CD14-positive monocyte (primary cell): ENCODE measurements around the gene DOCK3. TPM values are rescaled to one million over a fixed set of nuclear protein-coding genes. Genes with fewer than 3 reads are reported as not detected.

Source experiments
- DNase-seq, 3 donors: peaks; one replicate each; pipeline ENCODE4 v3.0.0-alpha.2; 2011 to 2022
- H2AFZ ChIP-seq: 2 replicates; pipeline ENCODE4 v1.6.0; 2012; ENCODE audit warnings: mild to moderate bottlenecking, low read depth, low read length, inconsistent platforms; ENCODE audit not compliant: insufficient read depth, poor library complexity, severe bottlenecking
- H3K27ac ChIP-seq, 2 donors: 1 replicate in 1 of 2; 2 replicates in 1 of 2; pipeline ENCODE4 v1.5.1; 2012 to 2013; ENCODE audit warnings: low read length in 2 of 2, control low read depth in 1 of 2, inconsistent platforms in 1 of 2, low read depth in 1 of 2, mild to moderate bottlenecking in 1 of 2
- H3K27me3 ChIP-seq, 2 donors: one replicate each; pipeline versions ENCODE4 v1.6.0 to v1.6.1; 2011 to 2013; ENCODE audit warnings: low read length in 2 of 2; ENCODE audit not compliant: control insufficient read depth in 2 of 2, insufficient read depth in 2 of 2
- H3K36me3 ChIP-seq, 2 donors: replicated peaks in 1 of 2; 1 replicate in 1 of 2; 2 replicates in 1 of 2; pipeline versions ENCODE4 v1.5.1 to v1.6.1; 2012 to 2013; ENCODE audit warnings: low read length in 2 of 2, control low read depth in 1 of 2, inconsistent platforms in 1 of 2, mild to moderate bottlenecking in 1 of 2; ENCODE audit not compliant: insufficient read depth in 2 of 2, control insufficient read depth in 1 of 2
- H3K4me1 ChIP-seq, 2 donors: 1 replicate in 1 of 2; 2 replicates in 1 of 2; pipeline versions ENCODE4 v1.5.1 to v1.6.1; 2012 to 2013; ENCODE audit warnings: low read length in 2 of 2, control low read depth in 1 of 2, inconsistent platforms in 1 of 2, mild to moderate bottlenecking in 1 of 2, moderate library complexity in 1 of 2; ENCODE audit not compliant: insufficient read depth in 2 of 2, control insufficient read depth in 1 of 2
- H3K4me2 ChIP-seq: replicated peaks from 2 replicates; pipeline ENCODE3; 2012; ENCODE audit warnings: low read length, moderate library complexity, mild to moderate bottlenecking; ENCODE audit not compliant: poor library complexity, severe bottlenecking; ENCODE audit errors: extremely low read depth
- H3K4me3 ChIP-seq, 3 experiments: fragments of 200-600 bp in 1 of 3; sonication (generic) in 1 of 3; replicated peaks in 1 of 3; 1 replicate in 2 of 3; 2 replicates in 1 of 3; pipeline ENCODE4 v1.5.1; 2011 to 2013; ENCODE audit warnings: low read length in 3 of 3, mild to moderate bottlenecking in 3 of 3, control low read depth in 2 of 3, low read depth in 2 of 3, inconsistent platforms in 1 of 3, moderate library complexity in 1 of 3
- H3K79me2 ChIP-seq: 2 replicates; pipeline ENCODE4 v1.6.0; 2012; ENCODE audit warnings: mild to moderate bottlenecking, control low read depth, inconsistent platforms, low read length, moderate library complexity; ENCODE audit not compliant: insufficient read depth
- H3K9ac ChIP-seq: 2 replicates; pipeline ENCODE4 v1.6.0; 2017; ENCODE audit warnings: low read length, mild to moderate bottlenecking; ENCODE audit not compliant: insufficient read depth, poor library complexity, severe bottlenecking
- H3K9me3 ChIP-seq, 2 donors: replicated peaks in 1 of 2; 1 replicate in 1 of 2; 2 replicates in 1 of 2; pipeline versions ENCODE4 v1.5.1 to v1.6.1; 2012 to 2013; ENCODE audit warnings: low read length in 2 of 2, control low read depth in 1 of 2; ENCODE audit not compliant: control insufficient read depth in 1 of 2, insufficient read depth in 1 of 2
- H4K20me1 ChIP-seq: 2 replicates; pipeline ENCODE4 v1.6.0; 2012; ENCODE audit warnings: mild to moderate bottlenecking, low read length, control low read depth, moderate library complexity; ENCODE audit not compliant: insufficient read depth
- H3K27ac Mint-ChIP-seq, 7 donors: one replicate each; pipeline ENCODE4 v1.8.0; 2020; ENCODE audit warnings: mild to moderate bottlenecking in 7 of 7, mixed read lengths in 7 of 7, moderate library complexity in 6 of 7, inconsistent platforms in 2 of 7
- H3K27me3 Mint-ChIP-seq, 3 donors: one replicate each; pipeline ENCODE4 v1.8.0; 2021 to 2022; ENCODE audit warnings: low read depth in 3 of 3, mild to moderate bottlenecking in 3 of 3, mixed read lengths in 3 of 3, moderate library complexity in 3 of 3, inconsistent platforms in 1 of 3
- H3K36me3 Mint-ChIP-seq, 2 donors: one replicate each; pipeline ENCODE4 v1.8.0; 2020; ENCODE audit warnings: mixed read lengths in 2 of 2, inconsistent platforms in 1 of 2, mild to moderate bottlenecking in 1 of 2
- H3K4me1 Mint-ChIP-seq: one replicate; pipeline ENCODE4 v1.8.0; 2020; ENCODE audit warnings: mild to moderate bottlenecking, mixed read lengths
- H3K4me3 Mint-ChIP-seq, 2 donors: one replicate each; pipeline ENCODE4 v1.8.0; 2020; ENCODE audit warnings: mild to moderate bottlenecking in 2 of 2, mixed read lengths in 2 of 2, moderate library complexity in 1 of 2
- H3K9me3 Mint-ChIP-seq, 7 donors: one replicate each; pipeline ENCODE4 v1.8.0; 2020 to 2022; ENCODE audit warnings: mixed read lengths in 7 of 7, mild to moderate bottlenecking in 6 of 7, moderate library complexity in 6 of 7, inconsistent platforms in 2 of 7
- CTCF ChIP-seq: fragments of 200-600 bp; IDR thresholded peaks from one replicate; pipeline ENCODE4 v1.8.0; 2022; ENCODE audit warnings: antibody characterized with exemption, mild to moderate bottlenecking
- WGBS: methylation state at CpG from one replicate; pipeline ENCODE4 v1.1.5; 2013; ENCODE audit warnings: missing lambda C conversion rate; ENCODE audit not compliant: insufficient coverage; 5-methylcytosine and 5-hydroxymethylcytosine counted together
- intact Hi-C, 2 donors: fragments of 100-400 bp; cut with micrococcal nuclease; formaldehyde crosslinking; loops; one replicate each; pipeline versions ENCODE4 v1.15.0 to v1.15.1; 2023
- polyA plus RNA-seq, 3 donors: library from polyadenylated mRNA; depleted of rRNA in 1 of 3; unstranded in 2 of 3; stranded (reverse) in 1 of 3; fragments of 300-500 nt in 2 of 3; fragments of >200 nt in 1 of 3; fragmentation: Illumina TruSeq in 2 of 3; gene quantifications; 1 replicate in 2 of 3; 2 replicates in 1 of 3; pipeline ENCODE4 v1.2.3, GENCODE V29; 2012 to 2021

Gene DOCK3
- polyA plus RNA-seq, 3 donors: 0.03 TPM; not detected in 1

- Histone ChIP-seq H3K27me3 (no peaks in the 10 kb centered on the region), H3K4me1 (no peaks in the 10 kb centered on the region), H3K79me2 (no peaks in the 10 kb centered on the region), H3K9me3 (peaks cover 0 to 3% of the 10 kb centered on the region in 2 donors), H3K9ac (no peak overlapping the region), H3K27ac (no peak overlapping the region), H2AFZ (no peak overlapping the region), H3K36me3 (no peaks in the 10 kb centered on the region), H3K4me2 (no peak overlapping the region), H4K20me1 (no peaks in the 10 kb centered on the region), H3K4me3 (no peak overlapping the region)
- Mint-ChIP-seq H3K27ac (no peak overlapping the region), H3K9me3 (peaks cover 0 to 23% (median 9%) of the 10 kb centered on the region in 7 donors), H3K36me3 (no peaks in the 10 kb centered on the region), H3K4me1 (no peaks in the 10 kb centered on the region), H3K4me3 (no peak overlapping the region), H3K27me3 (peaks cover 0 to 2% (median 1%) of the 10 kb centered on the region in 3 donors)
- no CpG with 5 or more reads among the region's 1 CpG for WGBS
- intact Hi-C loops: no loop called here
- DNase-seq: no peak
- TF ChIP-seq CTCF: no peak
Observed at GRCh38 chr3:50737193-50737905, 62.6 kb downstream of the DOCK3 start.

- no peaks in the 10 kb centered on the region for H3K27me3 ChIP-seq
- no peaks in the 10 kb centered on the region for H3K79me2 ChIP-seq
- Mint-ChIP-seq H3K36me3 (no peaks in the 10 kb centered on the region), H3K4me1 (no peaks in the 10 kb centered on the region), H3K4me3 (no peak overlapping the region), H3K27me3 (peaks cover 0 to 2% (median 1%) of the 10 kb centered on the region in 3 donors), H3K9me3 (peaks cover 0 to 23% (median 9%) of the 10 kb centered on the region in 7 donors), H3K27ac (no peak overlapping the region)
- intact Hi-C loops: no loop called here
- H3K4me1 ChIP-seq: no peaks in the 10 kb centered on the region
- 92% methylated on average over 6 of the region's 6 CpGs for WGBS
- H3K9me3 ChIP-seq: peaks cover 0 to 3% of the 10 kb centered on the region in 2 donors
- H4K20me1 ChIP-seq: no peaks in the 10 kb centered on the region
- no peak overlapping the region for H3K27ac ChIP-seq
- no peak for DNase-seq
- H3K36me3 ChIP-seq: no peaks in the 10 kb centered on the region
- H2AFZ ChIP-seq: no peak overlapping the region
- no peak for TF ChIP-seq CTCF
- H3K4me2 ChIP-seq: no peak overlapping the region
- no peak overlapping the region for H3K9ac ChIP-seq
- H3K4me3 ChIP-seq: no peak overlapping the region
Observed at GRCh38 chr3:50737906-50738598, 63.3 kb downstream of the DOCK3 start.
